Measurements from ENCODE around the gene ZFP30. TPM values are rescaled to one million over a fixed set of nuclear protein-coding genes. Genes with fewer than 3 reads are reported as not detected.

ZFP30 gene
- total and polyA plus RNA-seq, 2 of the 13 experiments (the other 11 are each of a cell fraction or from before 2014, with no cell fraction given), result 3.4 to 19.2 TPM

DNA sequence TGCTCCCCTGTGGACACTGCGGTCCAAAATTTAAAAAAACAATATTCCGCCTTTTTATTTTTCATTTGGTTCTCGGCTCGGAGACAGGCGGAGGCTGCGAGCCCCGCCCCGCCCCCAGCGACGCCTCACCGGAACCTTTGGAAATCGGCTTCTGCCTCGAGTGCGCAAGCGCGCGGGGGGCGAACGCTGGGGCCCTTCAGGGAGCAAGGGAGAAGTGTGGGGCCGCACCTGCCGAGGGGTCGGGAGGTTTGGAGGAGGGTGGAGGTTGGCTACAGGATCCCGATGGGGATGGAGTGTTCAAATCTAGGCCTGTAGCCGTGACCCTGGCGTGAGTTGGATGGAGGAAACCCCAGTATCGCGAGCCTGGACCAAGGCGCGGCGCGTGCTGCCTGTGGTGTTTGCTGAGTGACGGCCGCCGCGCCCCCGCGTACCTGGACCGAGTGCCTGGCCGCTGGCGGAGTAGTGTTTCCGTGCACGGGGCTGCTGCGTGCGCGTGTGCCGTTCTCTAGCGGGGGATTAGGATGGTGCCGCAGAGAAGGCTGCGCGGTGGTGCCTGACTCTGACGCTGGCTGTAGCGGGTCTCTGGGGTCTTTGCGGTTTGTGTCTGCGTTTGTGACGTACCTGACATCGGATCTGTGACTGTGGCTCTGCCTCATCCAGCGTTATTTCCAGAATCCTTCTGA is 565 bp upstream of the ZFP30 start (continued):
- no peak for TF ChIP-seq NFIC (IDR thresholded peaks at IDR 0.05; ENCODE audit: low read length)
- TF ChIP-seq STAG1 (CRISPR knock-in tag; IDR thresholded peaks at IDR 0.05), result no peak
- peak; percentile 21; the same call in 1 of the 2 replicates for TF ChIP-seq ZNF878 (CRISPR knock-in tag; IDR thresholded peaks at IDR 0.05)
- TF ChIP-seq SMAD1 (CRISPR knock-in tag; IDR thresholded peaks at IDR 0.05; ENCODE audit: borderline replicate concordance, low read depth), result peak; percentile 92; the same call in 1 of the 2 replicates
- TF ChIP-seq ZNF567 (CRISPR knock-in tag; IDR thresholded peaks at IDR 0.05; ENCODE audit: borderline replicate concordance), result peak; percentile 69; the same call in 1 of the 2 replicates
- no peak for TF ChIP-seq NFE2L1 (CRISPR knock-in tag; IDR thresholded peaks at IDR 0.05; ENCODE audit: borderline replicate concordance)
- TF ChIP-seq HOXD1 (CRISPR knock-in tag; IDR thresholded peaks at IDR 0.05), result peak; percentile 15
- TF ChIP-seq, protein P1, sequence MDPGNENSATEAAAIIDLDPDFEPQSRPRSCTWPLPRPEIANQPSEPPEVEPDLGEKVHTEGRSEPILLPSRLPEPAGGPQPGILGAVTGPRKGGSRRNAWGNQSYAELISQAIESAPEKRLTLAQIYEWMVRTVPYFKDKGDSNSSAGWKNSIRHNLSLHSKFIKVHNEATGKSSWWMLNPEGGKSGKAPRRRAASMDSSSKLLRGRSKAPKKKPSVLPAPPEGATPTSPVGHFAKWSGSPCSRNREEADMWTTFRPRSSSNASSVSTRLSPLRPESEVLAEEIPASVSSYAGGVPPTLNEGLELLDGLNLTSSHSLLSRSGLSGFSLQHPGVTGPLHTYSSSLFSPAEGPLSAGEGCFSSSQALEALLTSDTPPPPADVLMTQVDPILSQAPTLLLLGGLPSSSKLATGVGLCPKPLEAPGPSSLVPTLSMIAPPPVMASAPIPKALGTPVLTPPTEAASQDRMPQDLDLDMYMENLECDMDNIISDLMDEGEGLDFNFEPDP (CRISPR knock-in tag; conservative IDR thresholded peaks at IDR 0.05), result no peak
- no peak for TF ChIP-seq ZNF530 (CRISPR knock-in tag; IDR thresholded peaks at IDR 0.05; ENCODE audit: low read depth)
- TF ChIP-seq ZGPAT (CRISPR knock-in tag; IDR thresholded peaks at IDR 0.05), result peak; percentile 84
- peak; percentile 25; the same call in 1 of the 2 replicates for TF ChIP-seq SIX1 (CRISPR knock-in tag; IDR thresholded peaks at IDR 0.05; ENCODE audit: borderline replicate concordance)
- peak; percentile 88 for TF ChIP-seq TRIM24 (CRISPR knock-in tag; IDR thresholded peaks at IDR 0.05)
- peak; percentile 63; the same call in 1 of the 2 replicates for TF ChIP-seq ZNF747 (CRISPR knock-in tag; IDR thresholded peaks at IDR 0.05; ENCODE audit: borderline replicate concordance)
- TF ChIP-seq ZNF253 (CRISPR knock-in tag; IDR thresholded peaks at IDR 0.05; ENCODE audit: borderline replicate concordance), result peak; percentile 45; the same call in 1 of the 2 replicates
- no peak for TF ChIP-seq CREBL2 (CRISPR knock-in tag; IDR thresholded peaks at IDR 0.05; ENCODE audit: borderline replicate concordance)
- no peak for TF ChIP-seq DPF2 (CRISPR knock-in tag; IDR thresholded peaks at IDR 0.05; ENCODE audit: borderline replicate concordance, low read depth)
- TF ChIP-seq HMG20A (CRISPR knock-in tag; IDR thresholded peaks at IDR 0.05; ENCODE audit: borderline replicate concordance), result no peak
- TF ChIP-seq ZNF510 (CRISPR knock-in tag; IDR thresholded peaks at IDR 0.05; ENCODE audit: low read depth), result peak; percentile 90; the same call in 1 of the 2 replicates
- no peak for TF ChIP-seq ZFP37 (CRISPR knock-in tag; IDR thresholded peaks at IDR 0.05; ENCODE audit: borderline replicate concordance)
- TF ChIP-seq GPN1 (CRISPR knock-in tag; IDR thresholded peaks at IDR 0.05; ENCODE audit: borderline replicate concordance), result no peak
- no peak for TF ChIP-seq FIP1L1 (IDR thresholded peaks at IDR 0.05; ENCODE audit: borderline replicate concordance, insufficient read depth, low read depth, low read length)
- TF ChIP-seq CERS6 (CRISPR knock-in tag; IDR thresholded peaks at IDR 0.05), result no peak
- no peak for TF ChIP-seq ZKSCAN5 (CRISPR knock-in tag; IDR thresholded peaks at IDR 0.05)
- no peak for TF ChIP-seq RAD51 (IDR thresholded peaks at IDR 0.05; ENCODE audit: borderline replicate concordance)
- TF ChIP-seq, protein P2, sequence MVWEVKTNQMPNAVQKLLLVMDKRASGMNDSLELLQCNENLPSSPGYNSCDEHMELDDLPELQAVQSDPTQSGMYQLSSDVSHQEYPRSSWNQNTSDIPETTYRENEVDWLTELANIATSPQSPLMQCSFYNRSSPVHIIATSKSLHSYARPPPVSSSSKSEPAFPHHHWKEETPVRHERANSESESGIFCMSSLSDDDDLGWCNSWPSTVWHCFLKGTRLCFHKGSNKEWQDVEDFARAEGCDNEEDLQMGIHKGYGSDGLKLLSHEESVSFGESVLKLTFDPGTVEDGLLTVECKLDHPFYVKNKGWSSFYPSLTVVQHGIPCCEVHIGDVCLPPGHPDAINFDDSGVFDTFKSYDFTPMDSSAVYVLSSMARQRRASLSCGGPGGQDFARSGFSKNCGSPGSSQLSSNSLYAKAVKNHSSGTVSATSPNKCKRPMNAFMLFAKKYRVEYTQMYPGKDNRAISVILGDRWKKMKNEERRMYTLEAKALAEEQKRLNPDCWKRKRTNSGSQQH (CRISPR knock-in tag; IDR thresholded peaks at IDR 0.05; ENCODE audit: low read depth), result 0 out of 2 replicates have a peak, but pooled peaks have one; percentile 81
